ENCODE measurements around the gene AUTS2. TPM values are rescaled to one million over a fixed set of nuclear protein-coding genes. Genes with fewer than 3 reads are reported as not detected.

The AUTS2 gene
- polyA plus RNA-seq, 1 donor from 2014 or later: 8.9 TPM

GRCh38 chr7:70154521-70155180, 556.4 kb downstream of the AUTS2 start:
- Mint-ChIP-seq H3K27ac (no peak overlapping the region), H3K4me3 (no peak overlapping the region), H3K9me3 (peaks cover 5 to 7% (median 5%) of the 10 kb centered on the region in 3 donors), H3K4me1 (no peaks in the 10 kb centered on the region), H3K36me3 (peaks cover 5% of the 10 kb centered on the region), H3K27me3 (peaks cover 2% of the 10 kb centered on the region)

GRCh38 chr7:70156057-70156456, 557.8 kb downstream of the AUTS2 start:
- H3K4me1 Mint-ChIP-seq: no peaks in the 10 kb centered on the region
- peaks cover under 1 to 7% (median 3%) of the 10 kb centered on the region in 3 donors for H3K9me3 Mint-ChIP-seq
- no peak overlapping the region for H3K27ac Mint-ChIP-seq
- peaks cover 5% of the 10 kb centered on the region for H3K36me3 Mint-ChIP-seq
- no peak overlapping the region for H3K4me3 Mint-ChIP-seq
- H3K27me3 Mint-ChIP-seq: peaks cover 2% of the 10 kb centered on the region

DNA sequence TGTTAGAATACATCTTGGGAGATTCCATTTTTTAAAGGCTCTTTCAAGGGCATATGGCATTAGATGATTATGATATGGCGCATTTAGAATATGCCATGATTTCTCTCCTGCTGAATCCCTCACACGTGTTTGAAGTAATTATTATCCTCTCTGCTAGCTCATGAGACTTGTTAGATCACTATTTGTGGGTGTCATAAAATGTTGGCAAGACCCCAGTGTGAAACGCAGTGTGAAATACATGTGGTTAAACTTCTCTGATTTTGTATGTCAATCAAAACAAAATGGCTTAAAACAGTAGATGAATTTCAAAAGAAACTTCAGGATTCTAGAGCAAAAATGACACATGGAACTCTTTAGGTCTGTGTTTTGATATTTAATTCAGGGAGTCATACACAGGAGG, 560.8 kb downstream of the AUTS2 start:
- Mint-ChIP-seq H3K27me3 (no peaks in the 10 kb centered on the region), H3K36me3 (peaks cover 4% of the 10 kb centered on the region), H3K4me1 (no peaks in the 10 kb centered on the region), H3K9me3 (peaks cover 0 to 2% (median 0%) of the 10 kb centered on the region in 3 donors), H3K27ac (no peak overlapping the region), H3K4me3 (no peak overlapping the region)

GRCh38 chr7:70165477-70166170, 567.3 kb downstream of the AUTS2 start:
- H3K4me1 Mint-ChIP-seq: no peaks in the 10 kb centered on the region
- H3K36me3 Mint-ChIP-seq: peaks cover 12% of the 10 kb centered on the region
- peaks cover 0 to 7% (median 0%) of the 10 kb centered on the region in 3 donors for H3K9me3 Mint-ChIP-seq
- no peak overlapping the region for H3K27ac Mint-ChIP-seq
- no peak overlapping the region for H3K4me3 Mint-ChIP-seq
- no peaks in the 10 kb centered on the region for H3K27me3 Mint-ChIP-seq

- Mint-ChIP-seq H3K27me3 (no peaks in the 10 kb centered on the region), H3K4me1 (no peaks in the 10 kb centered on the region), H3K27ac (no peak overlapping the region), H3K9me3 (peaks cover 0 to 7% (median 5%) of the 10 kb centered on the region in 3 donors), H3K4me3 (no peak overlapping the region), H3K36me3 (no peaks in the 10 kb centered on the region)
Measured at GRCh38 chr7:70171369-70171920, 573.2 kb downstream of the AUTS2 start.

DNA sequence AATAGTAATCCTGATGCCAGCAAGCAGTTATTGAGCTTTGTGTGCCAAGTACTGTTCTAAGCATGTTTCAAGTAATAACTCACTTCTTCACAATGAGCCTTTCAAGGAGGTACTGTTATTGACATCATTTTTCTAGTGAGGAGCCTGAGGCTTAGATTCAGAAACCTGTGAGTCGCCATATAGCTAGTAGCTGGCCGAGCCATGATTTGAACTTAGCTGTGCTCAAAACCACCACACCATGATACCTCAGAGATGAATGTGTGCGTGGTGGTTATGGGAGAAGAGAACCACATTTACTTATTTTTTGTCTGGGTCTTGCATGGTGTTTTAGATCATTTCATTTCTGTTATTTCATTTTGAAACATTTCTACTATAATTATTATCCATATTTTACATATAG, 578.9 kb downstream of the AUTS2 start:
- Mint-ChIP-seq H3K4me3 (no peak overlapping the region), H3K36me3 (peaks cover 2% of the 10 kb centered on the region)

GRCh38 chr7:70178211-70178610, 579.9 kb downstream of the AUTS2 start:
- Mint-ChIP-seq H3K27me3 (no peaks in the 10 kb centered on the region), H3K4me3 (no peak overlapping the region), H3K27ac (peak overlapping the region in 1 of 3 donors; percentile 75), H3K9me3 (peaks cover 0 to 5% (median 0%) of the 10 kb centered on the region in 3 donors), H3K4me1 (peaks cover 2 to 6% (median 5%) of the 10 kb centered on the region in 3 donors), H3K36me3 (peaks cover 3% of the 10 kb centered on the region)

More for the DNA sequence above, 578.9 kb downstream of the AUTS2 start:
- Mint-ChIP-seq H3K27ac (no peak overlapping the region), H3K27me3 (no peaks in the 10 kb centered on the region), H3K4me1 (peaks cover 2 to 6% (median 5%) of the 10 kb centered on the region in 3 donors), H3K9me3 (peaks cover 0 to 5% (median 0%) of the 10 kb centered on the region in 3 donors)

DNA sequence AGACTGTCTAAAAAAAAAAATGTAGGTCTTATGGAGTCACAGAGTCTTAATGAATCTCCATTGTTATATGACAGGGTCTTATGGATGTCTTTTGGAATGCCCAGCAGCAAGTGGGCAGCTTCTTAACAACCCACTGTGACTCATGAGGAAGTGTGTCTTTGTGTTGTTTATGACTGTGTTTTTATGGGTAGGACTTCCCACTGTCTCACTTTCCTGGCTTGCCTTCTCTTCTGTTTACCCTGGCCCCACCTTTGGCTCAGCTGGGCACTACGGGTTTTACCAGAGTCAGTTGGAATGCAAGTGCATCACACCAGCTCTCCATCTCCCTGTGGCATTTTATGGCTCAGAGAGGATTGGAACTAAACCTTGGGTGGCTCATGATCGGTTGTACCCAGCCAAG, 580.5 kb downstream of the AUTS2 start:
- Mint-ChIP-seq H3K4me1 (peaks cover 2 to 6% (median 5%) of the 10 kb centered on the region in 3 donors), H3K27me3 (no peaks in the 10 kb centered on the region), H3K27ac (no peak overlapping the region), H3K36me3 (peaks cover 3% of the 10 kb centered on the region), H3K4me3 (no peak overlapping the region), H3K9me3 (peaks cover 0 to 4% (median 0%) of the 10 kb centered on the region in 3 donors)

DNA sequence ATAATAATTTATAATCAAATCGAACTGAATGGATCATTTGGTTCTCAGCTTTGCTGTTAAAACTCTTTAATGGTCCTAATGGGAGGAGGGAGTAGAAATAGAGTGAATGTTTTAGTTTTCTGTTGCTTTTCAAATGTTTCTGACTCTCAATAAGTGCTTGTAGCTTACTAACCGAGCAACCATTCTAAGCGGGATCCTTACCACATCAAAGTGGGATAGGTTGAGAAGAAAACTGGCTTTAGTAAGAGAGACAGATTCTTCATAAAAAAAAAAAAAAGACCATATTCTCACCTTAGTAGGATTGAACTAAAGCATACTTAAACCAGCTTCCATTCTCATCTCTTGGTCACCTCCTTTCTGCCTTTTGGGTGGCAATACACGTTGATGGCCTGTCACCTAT, 584.2 kb downstream of the AUTS2 start:
- no peaks in the 10 kb centered on the region for H3K9me3 Mint-ChIP-seq
- H3K4me1 Mint-ChIP-seq: peaks cover 2 to 5% (median 4%) of the 10 kb centered on the region in 3 donors
- no peak overlapping the region for H3K4me3 Mint-ChIP-seq
- H3K36me3 Mint-ChIP-seq: peaks cover 3% of the 10 kb centered on the region
- H3K27me3 Mint-ChIP-seq: no peaks in the 10 kb centered on the region
- H3K27ac Mint-ChIP-seq: no peak overlapping the region

- Mint-ChIP-seq H3K4me3 (no peak overlapping the region), H3K36me3 (peaks cover 3% of the 10 kb centered on the region), H3K27ac (no peak overlapping the region), H3K27me3 (no peaks in the 10 kb centered on the region), H3K9me3 (no peaks in the 10 kb centered on the region), H3K4me1 (no peaks in the 10 kb centered on the region)
Measured at GRCh38 chr7:70183278-70183677, 585.0 kb downstream of the AUTS2 start.

DNA sequence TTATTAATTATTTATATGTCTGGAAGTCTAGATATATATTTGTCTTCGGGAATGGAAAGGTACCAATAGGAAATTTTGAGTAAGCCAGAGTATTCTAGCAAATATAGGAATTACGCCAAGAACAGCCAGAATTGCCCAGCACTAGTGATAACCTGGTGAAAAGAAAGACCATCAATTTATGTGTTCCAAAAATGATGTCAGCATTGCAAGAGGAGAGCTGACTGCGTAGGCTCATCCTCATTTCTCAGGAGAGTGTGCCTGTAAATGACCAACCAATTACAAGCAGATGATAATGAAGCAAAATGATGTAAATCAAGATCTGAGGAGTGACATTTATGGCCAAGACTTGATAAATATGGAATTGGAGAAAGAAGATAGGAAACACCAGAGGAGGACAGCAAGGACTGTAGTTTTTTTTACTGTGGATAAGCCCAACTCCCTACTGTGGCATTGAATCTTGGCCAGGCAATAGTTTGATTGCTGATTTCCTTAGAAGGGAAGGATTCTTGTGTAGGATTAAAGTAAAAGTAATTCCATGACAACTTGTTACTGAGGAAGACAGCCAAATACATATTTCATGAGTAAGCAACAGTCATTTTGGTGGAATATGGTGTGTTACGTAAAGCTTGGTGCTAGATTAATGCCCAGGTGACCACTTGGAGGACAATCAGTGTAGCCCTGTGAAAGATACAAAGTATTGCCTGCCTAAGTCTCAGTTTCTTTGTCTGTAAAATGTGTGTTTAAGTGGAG, 590.8 kb downstream of the AUTS2 start:
- no peaks in the 10 kb centered on the region for H3K9me3 Mint-ChIP-seq
- no peak overlapping the region for H3K27ac Mint-ChIP-seq
- no peaks in the 10 kb centered on the region for H3K36me3 Mint-ChIP-seq
- H3K4me3 Mint-ChIP-seq: no peak overlapping the region
- H3K4me1 Mint-ChIP-seq: no peaks in the 10 kb centered on the region
- H3K27me3 Mint-ChIP-seq: no peaks in the 10 kb centered on the region

DNA sequence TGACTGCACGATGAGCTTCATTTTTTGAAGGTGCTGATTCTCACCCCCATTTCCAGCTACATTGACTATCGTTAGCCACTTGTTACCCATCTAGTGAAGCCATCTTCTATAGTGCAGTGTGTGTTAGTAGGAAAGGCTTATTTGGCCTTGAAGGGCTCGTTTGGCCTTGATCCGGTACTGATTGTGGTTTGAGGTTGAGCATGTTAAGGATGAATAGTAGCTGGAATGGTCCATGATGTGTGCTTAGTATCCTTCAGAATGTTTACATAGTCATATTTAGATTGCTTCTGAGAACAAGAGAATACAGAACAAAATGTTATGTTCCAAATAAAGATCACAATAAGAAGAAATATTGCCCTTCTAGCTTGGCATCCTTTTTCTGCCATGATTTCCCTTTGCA, 591.5 kb downstream of the AUTS2 start:
- Mint-ChIP-seq H3K4me3 (no peak overlapping the region), H3K9me3 (no peaks in the 10 kb centered on the region), H3K36me3 (no peaks in the 10 kb centered on the region), H3K27ac (no peak overlapping the region), H3K4me1 (no peaks in the 10 kb centered on the region), H3K27me3 (no peaks in the 10 kb centered on the region)

GRCh38 chr7:70190281-70190680, 592.0 kb downstream of the AUTS2 start:
- Mint-ChIP-seq H3K4me3 (no peak overlapping the region), H3K27ac (no peak overlapping the region), H3K4me1 (no peaks in the 10 kb centered on the region), H3K36me3 (no peaks in the 10 kb centered on the region), H3K9me3 (no peaks in the 10 kb centered on the region), H3K27me3 (no peaks in the 10 kb centered on the region)

DNA sequence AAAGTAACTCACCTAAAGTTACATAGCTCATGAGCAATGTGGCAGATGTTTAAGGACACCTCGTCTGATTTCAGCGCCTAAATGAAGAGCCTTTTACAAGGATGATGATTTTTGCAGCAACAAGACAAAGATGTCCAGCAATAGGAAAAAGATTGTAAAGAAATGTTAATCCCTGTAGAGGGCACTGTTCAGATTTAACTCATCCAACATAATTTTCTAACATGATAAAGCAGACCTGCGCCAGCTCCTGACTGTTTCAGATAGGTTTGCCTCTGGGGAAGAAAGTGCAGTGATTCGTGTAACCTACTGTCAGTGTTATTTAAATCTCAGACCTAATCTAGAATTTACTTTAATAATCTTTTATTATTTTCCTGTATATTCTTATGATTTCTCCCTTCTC, 595.2 kb downstream of the AUTS2 start:
- Mint-ChIP-seq H3K4me1 (no peaks in the 10 kb centered on the region), H3K4me3 (no peak overlapping the region), H3K36me3 (no peaks in the 10 kb centered on the region), H3K9me3 (no peaks in the 10 kb centered on the region), H3K27ac (no peak overlapping the region), H3K27me3 (no peaks in the 10 kb centered on the region)

Measured in IgD-negative memory B cell (primary cell).